PC-9 (cell line): ENCODE results near the gene LY6G6F. TPM values are rescaled to one million over a fixed set of nuclear protein-coding genes. Genes with fewer than 3 reads are reported as not detected.
A peak's percentile ranks its signal among the peaks of the same experiment; 100 is the strongest.

Source experiments
- BruUV-seq: library from RNA; stranded (reverse); fragments of 400-500 nt; replicated peaks from 2 replicates; lab custom pipeline; 2021; lab: Mats Ljungman, UMichigan
- CTCF ChIA-PET: fragments of 300-600 bp; sonication (Branson Sonifier 250); formaldehyde crosslinking; loops from one replicate; lab custom pipeline; 2022; ENCODE audit warnings: antibody characterized with exemption; lab: Charles Lee
- POLR2A ChIA-PET: fragments of 300-600 bp; sonication (Branson Sonifier 250); formaldehyde crosslinking; loops from one replicate; lab custom pipeline; 2022; ENCODE audit warnings: antibody characterized with exemption; ENCODE audit not compliant: unreplicated experiment; lab: Charles Lee
- DNase-seq, 2 experiments: peaks; one replicate each; pipeline versions ENCODE4 v3.0.0 to v3.0.0-alpha.2; 2015 to 2022; ENCODE audit warnings: mixed read lengths in 1 of 2
- H2AFZ ChIP-seq: fragments of 200-600 bp; sonication (generic); 2 replicates; pipeline ENCODE4 v1.8.1; 2017; ENCODE audit warnings: antibody characterized with exemption
- H3F3A ChIP-seq: fragments of 200-600 bp; sonication (generic); 2 replicates; pipeline ENCODE4 v1.8.1; 2017; ENCODE audit warnings: antibody characterized with exemption, mild to moderate bottlenecking, low read depth; ENCODE audit not compliant: insufficient read depth
- H3K27ac ChIP-seq: fragments of 200-600 bp; sonication (generic); 2 replicates; pipeline ENCODE4 v1.6.1; 2016; ENCODE audit warnings: mixed run types
- H3K27me3 ChIP-seq: fragments of 200-600 bp; sonication (generic); 2 replicates; pipeline ENCODE4 v1.6.1; 2016; ENCODE audit warnings: low read depth, mixed run types; ENCODE audit not compliant: insufficient read depth
- H3K36me3 ChIP-seq: fragments of 200-600 bp; sonication (generic); 2 replicates; pipeline ENCODE4 v1.6.1; 2016; ENCODE audit warnings: low read depth, mixed run types
- H3K4me1 ChIP-seq: fragments of 200-600 bp; sonication (generic); replicated peaks from 2 replicates; pipeline ENCODE4 v1.6.1; 2016; ENCODE audit warnings: mixed run types; ENCODE audit not compliant: insufficient read depth
- H3K4me2 ChIP-seq: fragments of 200-600 bp; sonication (generic); 2 replicates; pipeline ENCODE4 v1.6.1; 2017; ENCODE audit warnings: mixed run types
- H3K4me3 ChIP-seq: fragments of 200-600 bp; sonication (generic); 2 replicates; pipeline ENCODE4 v1.6.1; 2016; ENCODE audit warnings: mixed run types
- H3K79me2 ChIP-seq: fragments of 200-600 bp; sonication (generic); 2 replicates; pipeline ENCODE4 v1.6.1; 2017; ENCODE audit warnings: low read depth, mixed run types
- H3K9me2 ChIP-seq: fragments of 200-600 bp; sonication (generic); 2 replicates; pipeline ENCODE4 v1.8.1; 2017; ENCODE audit warnings: mild to moderate bottlenecking; ENCODE audit not compliant: insufficient read depth
- H3K9me3 ChIP-seq: fragments of 200-600 bp; sonication (generic); 2 replicates; pipeline ENCODE4 v1.8.1; 2016; ENCODE audit warnings: low read depth; ENCODE audit not compliant: insufficient read depth
- H4K20me1 ChIP-seq: fragments of 200-600 bp; sonication (generic); 2 replicates; pipeline ENCODE4 v1.8.1; 2017; ENCODE audit not compliant: insufficient read depth
- CTCF ChIP-seq: fragments of 200-600 bp; sonication (generic); conservative IDR thresholded peaks from 2 replicates; pipeline ENCODE4 v1.6.1; 2017; ENCODE audit warnings: mixed run types, antibody characterized with exemption, mild to moderate bottlenecking, moderate library complexity
- EZH2 ChIP-seq: fragments of 200-600 bp; sonication (generic); IDR thresholded peaks from 2 replicates; pipeline ENCODE4 v1.8.0; 2017; ENCODE audit warnings: antibody characterized with exemption, low read depth
- intact Hi-C: fragments of 100-400 bp; cut with micrococcal nuclease; formaldehyde crosslinking; loops from one replicate; pipeline ENCODE4 v1.10.0; 2022; ENCODE audit not compliant: unreplicated experiment
- total RNA-seq: library from RNA; stranded (reverse); gene quantifications from 2 replicates; pipeline ENCODE4 v1.2.3, GENCODE V29; 2021

LY6G6F gene
- total RNA-seq, 1 experiment from 2014 or later: not detected

DNA sequence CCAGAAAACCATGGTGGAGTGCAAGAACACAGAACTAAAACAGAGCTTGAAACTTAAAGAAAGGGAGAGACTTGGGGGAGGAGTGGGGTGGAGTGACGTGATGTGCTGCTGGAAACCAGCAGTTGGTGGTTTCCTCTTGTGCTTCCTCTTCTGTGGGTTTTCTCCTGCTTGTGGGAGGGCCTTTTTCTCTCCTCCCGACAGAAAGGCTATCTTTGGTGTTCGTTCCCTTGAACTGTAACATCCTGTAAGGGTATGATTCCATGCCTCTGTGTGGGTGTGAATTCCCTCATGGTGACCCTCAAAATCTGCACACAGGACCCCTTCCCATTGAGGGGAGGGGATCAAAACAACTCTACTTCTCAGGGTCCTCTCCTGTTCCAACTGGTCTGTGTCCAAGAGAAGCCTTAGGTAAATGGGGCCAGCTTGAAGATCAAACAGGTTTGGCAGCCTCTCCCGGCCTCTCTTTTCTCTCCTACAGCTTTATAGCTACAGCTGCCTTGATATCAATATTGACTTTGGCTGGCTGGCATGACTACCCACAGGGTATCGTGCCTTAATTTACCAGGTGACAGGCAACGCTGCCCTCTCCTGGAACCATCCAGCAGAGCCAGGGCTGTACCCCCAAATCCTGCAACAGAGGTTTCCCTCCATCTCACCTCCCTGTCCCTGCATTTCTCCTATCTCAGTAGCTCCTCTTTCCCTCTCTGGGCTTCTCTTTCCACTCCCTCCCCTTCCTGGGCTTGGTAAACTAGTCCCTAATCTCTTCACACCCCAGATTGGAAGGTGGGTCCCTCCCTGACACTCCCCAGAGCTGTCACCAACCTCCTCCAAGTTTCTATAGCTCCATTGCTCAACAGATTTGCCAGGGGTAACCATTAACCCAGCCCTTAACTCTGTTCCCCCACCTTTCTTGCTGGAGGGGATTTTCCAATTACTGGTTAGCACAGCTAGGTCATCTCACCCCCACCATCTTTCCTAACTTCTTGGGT is 31.6 kb downstream of the LY6G6F start:
- POLR2A ChIA-PET: interaction anchor here (0.5 to 1.3 kb wide), 13 partner anchors 9 to 1559 kb away, joined by 3 to 11 read pairs (median 4); partner anchors contain the start of genes ABHD16A and LSM2
- H2AFZ ChIP-seq: peak overlapping the region; percentile 78
- peak overlapping the region; percentile 44; the same call in 1 of the 2 replicates for H3K4me3 ChIP-seq
- CTCF ChIA-PET: interaction anchor here (0.5 to 3.2 kb wide), 7 partner anchors 10 to 55 kb away, joined by 3 to 12 read pairs (median 6); no protein-coding TSS in a partner anchor
- TF ChIP-seq CTCF (0 out of 2 replicates have a peak, but pooled peaks have one; percentile 22), EZH2 (no peak)
- peaks cover 11% of the 10 kb centered on the region; the same call in 1 of the 2 replicates for H4K20me1 ChIP-seq
- H3K9me2 ChIP-seq: no peaks in the 10 kb centered on the region
- no peaks in the 10 kb centered on the region for H3K9me3 ChIP-seq
- H3K36me3 ChIP-seq: peaks cover 22% of the 10 kb centered on the region
- peak; percentile 65 to 78 for DNase-seq
- H3K27me3 ChIP-seq: no peaks in the 10 kb centered on the region
- H3F3A ChIP-seq: peaks cover 46% of the 10 kb centered on the region
- intact Hi-C loops: loop anchor here (1.0 to 10.0 kb wide), 5 partner anchors 9 to 241 kb away; partner anchors contain the start of genes ABHD16A, ATP6V1G2, DDAH2 and DDX39B
- H3K4me1 ChIP-seq: peaks cover 44% of the 10 kb centered on the region
- H3K79me2 ChIP-seq: peaks cover 44% of the 10 kb centered on the region
- H3K4me2 ChIP-seq: peak overlapping the region; percentile 83
- H3K27ac ChIP-seq: peak overlapping the region; percentile 79
- TSS peak; percentile 12 for BruUV-seq

DNA sequence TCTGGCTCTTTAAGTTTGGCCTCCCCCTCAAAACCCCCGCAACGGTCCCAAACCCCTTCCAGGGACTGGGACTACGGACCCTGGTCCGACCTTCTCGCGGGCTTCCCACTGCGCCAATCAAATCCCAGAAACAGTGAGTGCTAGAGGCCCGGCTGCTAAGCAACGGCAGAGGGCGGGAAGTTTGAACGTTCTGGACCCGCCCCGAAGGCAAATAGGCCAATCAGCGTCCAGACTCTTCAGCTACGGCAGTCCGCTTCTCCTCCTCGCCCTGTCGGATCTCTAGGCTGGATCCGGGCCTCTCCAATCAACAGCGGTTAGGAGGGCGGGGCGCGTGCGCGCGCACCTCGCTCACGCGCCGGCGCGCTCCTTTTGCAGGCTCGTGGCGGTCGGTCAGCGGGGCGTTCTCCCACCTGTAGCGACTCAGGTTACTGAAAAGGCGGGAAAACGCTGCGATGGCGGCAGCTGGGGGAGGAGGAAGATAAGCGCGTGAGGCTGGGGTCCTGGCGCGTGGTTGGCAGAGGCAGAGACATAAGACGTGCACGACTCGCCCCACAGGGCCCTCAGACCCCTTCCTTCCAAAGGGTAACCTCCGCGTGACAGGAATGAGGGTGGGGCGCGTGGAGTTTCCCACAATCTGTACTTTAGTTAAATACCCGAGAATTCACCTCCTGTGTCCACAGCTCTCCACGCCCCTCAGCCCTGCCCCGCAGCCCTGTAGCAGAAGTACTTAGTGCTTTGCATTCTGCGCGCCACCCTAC is 33.2 kb downstream of the LY6G6F start, which contains the start of gene MSH5:
TSS of gene MSH5 (plus strand) at position 367 of the 758 bp plus-strand sequence. CDS start 462 bp downstream, outside the sequence.
- peak; percentile 98 for DNase-seq
- CTCF ChIA-PET: interaction anchor here (0.5 to 0.9 kb wide), 6 partner anchors 26 to 308 kb away, joined by 3 to 7 read pairs (median 4); partner anchors contain the start of gene VWA7
- Histone ChIP-seq H2AFZ (peak within 1 kb of the TSS; percentile 89), H3K9me3 (no peaks in the 10 kb centered on the region), H3K79me2 (peaks cover 29% of the 10 kb centered on the region), H3K9me2 (no peaks in the 10 kb centered on the region), H3K27me3 (no peaks in the 10 kb centered on the region), H3K36me3 (peaks cover 12% of the 10 kb centered on the region; the same call in 1 of the 2 replicates), H3K4me1 (peaks cover 33% of the 10 kb centered on the region), H3K27ac (peak within 1 kb of the TSS; percentile 14), H3K4me3 (peak within 1 kb of the TSS; percentile 69), H3F3A (peaks cover 30% of the 10 kb centered on the region), H3K4me2 (peak within 1 kb of the TSS; percentile 83), H4K20me1 (no peaks in the 10 kb centered on the region)
- intact Hi-C loops: loop anchor here (1.0 to 10.0 kb wide), 5 partner anchors 37 to 243 kb away; partner anchors contain the start of genes ABHD16A, ATP6V1G2, DDX39B and HSPA1B
- TF ChIP-seq CTCF: no peak
- no peak for TF ChIP-seq EZH2
- no TSS peak for BruUV-seq
- POLR2A ChIA-PET: interaction anchor here (0.6 to 1.1 kb wide), 9 partner anchors 56 to 1114 kb away, joined by 3 to 21 read pairs (median 5); partner anchors contain the start of genes TAP1 and VARS1
